IMR-90 (cell line): ENCODE results near the gene HOXA5. TPM values are rescaled to one million over a fixed set of nuclear protein-coding genes. Genes with fewer than 3 reads are reported as not detected.

Experiments used
- ATAC-seq: fragments of 200-7000 bp; cut with Tn5 transposase; 2 replicates; pipeline ENCODE4 v1.9.1; 2020; ENCODE audit warnings: low read depth, mild to moderate bottlenecking, moderate library complexity
- BruUV-seq: library from RNA; stranded (reverse); fragments of 400-500 nt; replicated peaks from 2 replicates; lab custom pipeline; 2021; lab: Mats Ljungman, UMichigan
- CTCF ChIA-PET: fragments of 300-600 bp; formaldehyde crosslinking; extraction: SDS; loops from one replicate; lab custom pipeline; 2021; ENCODE audit warnings: antibody characterized with exemption; lab: Yijun Ruan, JAX
- POLR2A ChIA-PET: fragments of 300-600 bp; sonication (Branson Sonifier 250); formaldehyde crosslinking; loops from one replicate; lab custom pipeline; 2022; ENCODE audit warnings: antibody characterized with exemption; ENCODE audit not compliant: unreplicated experiment; lab: Charles Lee
- DNase-seq: peaks from one replicate; pipeline ENCODE4 v3.0.0; 2013
- H2AFZ ChIP-seq: replicated peaks from 2 replicates; pipeline ENCODE3; 2013; ENCODE audit warnings: low read length, mild to moderate bottlenecking; ENCODE audit not compliant: poor library complexity
- H2AK5ac ChIP-seq: 2 replicates; pipeline ENCODE4 v1.6.1; 2013; ENCODE audit warnings: low read depth, low read length, inconsistent platforms
- H2AK9ac ChIP-seq: replicated peaks from 2 replicates; pipeline ENCODE3; 2013; ENCODE audit warnings: mild to moderate bottlenecking, low read depth, low read length, moderate library complexity; ENCODE audit not compliant: poor library complexity
- H2BK120ac ChIP-seq: 2 replicates; pipeline ENCODE4 v1.6.1; 2013; ENCODE audit warnings: low read depth, low read length, inconsistent platforms
- H2BK15ac ChIP-seq: 3 replicates; pipeline ENCODE4 v1.6.1; 2013; ENCODE audit warnings: low read depth, low read length, inconsistent platforms
- H2BK20ac ChIP-seq: 2 replicates; pipeline ENCODE4 v1.6.1; 2013; ENCODE audit warnings: low read depth, mild to moderate bottlenecking, inconsistent platforms, low read length, moderate library complexity
- H2BK5ac ChIP-seq: 2 replicates; pipeline ENCODE4 v1.6.1; 2013; ENCODE audit warnings: mild to moderate bottlenecking, low read depth, low read length, inconsistent platforms; ENCODE audit not compliant: poor library complexity, severe bottlenecking
- H3K14ac ChIP-seq: replicated peaks from 2 replicates; pipeline ENCODE4 v1.6.1; 2013; ENCODE audit warnings: low read depth, low read length, inconsistent platforms
- H3K18ac ChIP-seq: 2 replicates; pipeline ENCODE4 v1.6.1; 2013; ENCODE audit warnings: low read depth, low read length, control low read depth
- H3K23ac ChIP-seq: 2 replicates; pipeline ENCODE4 v1.6.1; 2013; ENCODE audit warnings: low read depth, low read length, inconsistent platforms
- H3K27ac ChIP-seq: 2 replicates; pipeline ENCODE4 v1.5.1; 2013; ENCODE audit warnings: mild to moderate bottlenecking, control low read depth, low read length; ENCODE audit not compliant: insufficient read depth
- H3K27me3 ChIP-seq: 2 replicates; pipeline ENCODE4 v1.6.1; 2013; ENCODE audit warnings: low read length; ENCODE audit not compliant: control insufficient read depth, insufficient read depth
- H3K36me3 ChIP-seq: 2 replicates; pipeline ENCODE4 v1.6.1; 2013; ENCODE audit warnings: low read length, mixed read lengths; ENCODE audit not compliant: control insufficient read depth, insufficient read depth
- H3K4ac ChIP-seq: 2 replicates; pipeline ENCODE4 v1.6.1; 2013; ENCODE audit warnings: low read depth, low read length, inconsistent platforms
- H3K4me1 ChIP-seq: 2 replicates; pipeline ENCODE4 v1.6.1; 2013; ENCODE audit warnings: low read length, mixed read lengths; ENCODE audit not compliant: control insufficient read depth, insufficient read depth
- H3K4me2 ChIP-seq: 2 replicates; pipeline ENCODE4 v1.6.1; 2013; ENCODE audit warnings: low read depth, mild to moderate bottlenecking, control low read depth, low read length, moderate library complexity
- H3K4me3 ChIP-seq: 2 replicates; pipeline ENCODE4 v1.5.1; 2013; ENCODE audit warnings: low read depth, mild to moderate bottlenecking, control low read depth, low read length, moderate library complexity; ENCODE audit not compliant: insufficient read depth
- H3K56ac ChIP-seq: 2 replicates; pipeline ENCODE4 v1.6.1; 2013; ENCODE audit warnings: low read length, inconsistent platforms; ENCODE audit not compliant: insufficient read depth; ENCODE audit errors: extremely low read depth
- H3K79me1 ChIP-seq, 2 experiments: 2 replicates each; pipeline ENCODE4 v1.6.1; 2013; ENCODE audit warnings: low read length in 2 of 2, inconsistent platforms in 1 of 2, low read depth in 1 of 2
- H3K9ac ChIP-seq: 2 replicates; pipeline ENCODE4 v1.6.1; 2013; ENCODE audit warnings: low read depth, low read length, control low read depth
- H3K9me1 ChIP-seq: 2 replicates; pipeline ENCODE4 v1.6.1; 2013; ENCODE audit warnings: low read length, inconsistent platforms; ENCODE audit not compliant: insufficient read depth
- H3K9me3 ChIP-seq: 2 replicates; pipeline ENCODE4 v1.6.1; 2013; ENCODE audit warnings: low read length; ENCODE audit not compliant: control insufficient read depth, insufficient read depth
- H4K20me1 ChIP-seq: 2 replicates; pipeline ENCODE4 v1.6.1; 2013; ENCODE audit warnings: low read length, inconsistent platforms; ENCODE audit not compliant: insufficient read depth
- H4K5ac ChIP-seq: 2 replicates; pipeline ENCODE4 v1.6.1; 2013; ENCODE audit warnings: mild to moderate bottlenecking, low read depth, low read length, control low read depth
- H4K8ac ChIP-seq, 2 experiments: 2 replicates each; pipeline ENCODE4 v1.6.1; 2013; ENCODE audit warnings: low read depth in 2 of 2, low read length in 2 of 2, control low read depth in 1 of 2, inconsistent platforms in 1 of 2
- H4K91ac ChIP-seq: 2 replicates; pipeline ENCODE4 v1.6.1; 2013; ENCODE audit warnings: low read depth, low read length, inconsistent platforms; ENCODE audit not compliant: insufficient read depth
- CEBPB ChIP-seq: IDR thresholded peaks from 2 replicates; pipeline ENCODE4 v1.6.1; 2012; ENCODE audit warnings: low read depth, low read length, improper control_type of control experiment
- CTCF ChIP-seq: conservative IDR thresholded peaks from 2 replicates; pipeline ENCODE4 v1.5.1; 2012; ENCODE audit warnings: mild to moderate bottlenecking, low read depth, low read length, improper control_type of control experiment
- MAZ ChIP-seq: IDR thresholded peaks from 2 replicates; pipeline ENCODE4 v1.6.1; 2012; ENCODE audit warnings: low read depth, mild to moderate bottlenecking, low read length, improper control_type of control experiment, moderate library complexity, borderline replicate concordance
- RAD21 ChIP-seq: IDR thresholded peaks from 2 replicates; pipeline ENCODE4 v1.6.1; 2012; ENCODE audit warnings: low read length, improper control_type of control experiment
- RCOR1 ChIP-seq: IDR thresholded peaks from 2 replicates; pipeline ENCODE4 v1.6.1; 2012; ENCODE audit warnings: mild to moderate bottlenecking, low read length, improper control_type of control experiment; ENCODE audit not compliant: insufficient replicate concordance
- SMC3 ChIP-seq: fragments of 150-350 bp; IDR thresholded peaks from 2 replicates; pipeline ENCODE4 v1.6.1; 2016; ENCODE audit warnings: low read depth, mild to moderate bottlenecking, antibody characterized with exemption, low read length, moderate library complexity
- WGBS, 2 experiments: methylation state at CpG; one replicate each; pipeline versions ENCODE4 v1.1.5 to v1.1.7; 2013; ENCODE audit warnings: missing lambda C conversion rate in 2 of 2; ENCODE audit not compliant: insufficient read length in 1 of 2; ENCODE audit errors: extremely low coverage in 2 of 2; 5-methylcytosine and 5-hydroxymethylcytosine counted together
- dilution Hi-C: fragments of 300-500 bp; cut with HindIII; formaldehyde crosslinking; loops from one replicate; pipeline ENCODE4 v1.14.3; 2018; ENCODE audit warnings: low sequenced_read_pairs; ENCODE audit not compliant: unreplicated experiment
- in situ Hi-C: fragments of 300-500 bp; cut with MboI; formaldehyde crosslinking; loops from 3 replicates; pipeline ENCODE4 v1.14.3; 2019; ENCODE audit warnings: low sequenced_read_pairs, inconsistent platforms, mixed read lengths
- intact Hi-C: fragments of 100-400 bp; cut with micrococcal nuclease; formaldehyde crosslinking; loops from 2 replicates; pipeline ENCODE4 v1.10.0; 2022
- polyA plus RNA-seq, 3 experiments: library from polyadenylated mRNA; depleted of rRNA; stranded (reverse); fragments of >200 nt; gene quantifications; 2 replicates each; pipeline ENCODE4 v1.2.3, GENCODE V29; 2012; ENCODE audit warnings: low replicate concordance in 1 of 3
- total RNA-seq: library from RNA; depleted of rRNA; stranded (reverse); fragments of >200 nt; gene quantifications from 2 replicates; pipeline ENCODE4 v1.2.3, GENCODE V29; 2012
- TF ChIP-seq, protein P1 (sequence below): fragments of 150-350 bp; IDR thresholded peaks from 2 replicates; pipeline ENCODE4 v1.6.1; 2016; ENCODE audit warnings: low read depth, mild to moderate bottlenecking, low read length, moderate library complexity, borderline replicate concordance

The HOXA5 gene
- total and polyA plus RNA-seq, 2 of the 4 experiments (the other 2 are of a cell fraction) = 19.9 to 29.4 TPM

DNA sequence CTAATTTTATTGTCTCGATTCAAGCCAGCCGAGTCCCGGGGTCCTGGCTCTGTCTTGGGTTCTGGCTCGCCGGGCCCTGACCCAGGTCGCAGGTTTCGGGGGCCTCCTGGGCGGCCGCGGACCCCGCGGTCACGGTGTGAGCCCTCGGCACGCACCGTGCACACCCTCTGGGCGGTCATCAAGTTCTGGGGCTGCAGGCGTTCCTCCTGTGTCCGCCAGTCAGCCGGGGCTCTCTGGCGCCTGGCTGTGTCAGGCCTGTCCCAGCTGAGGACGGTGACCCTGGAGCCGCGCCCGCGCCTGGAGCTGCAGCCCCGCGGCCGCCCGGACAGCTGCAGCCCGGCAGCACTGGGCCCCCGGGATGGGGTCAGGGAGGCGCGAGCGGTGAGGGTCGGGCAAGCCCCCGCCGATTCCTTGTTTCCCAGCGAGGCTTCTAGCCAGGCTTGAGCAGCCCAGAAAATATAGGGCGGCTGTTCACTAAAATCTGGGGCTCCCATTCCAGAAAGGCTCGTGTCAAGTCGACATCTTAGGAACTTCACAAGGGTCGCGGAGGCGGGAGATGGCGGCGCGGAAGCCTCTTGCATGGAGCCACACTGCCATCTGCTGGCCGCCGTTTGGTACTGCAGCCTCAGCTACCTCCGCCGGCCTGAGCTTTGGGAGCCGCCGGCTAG is 17.2 kb upstream of the HOXA5 start:
- ChIA-PET POLR2A (no interaction called here), CTCF (interaction anchor here (0.6 to 1.8 kb wide), 23 partner anchors 10 to 1268 kb away, joined by 3 to 29 read pairs (median 4); partner anchors contain the start of gene HOXA5)
- Histone ChIP-seq H2BK15ac (no peak overlapping the region; the same call in 2 of the 3 replicates), H2BK20ac (no peak overlapping the region), H2AFZ (peak overlapping the region; percentile 98), H2BK120ac (peak overlapping the region; percentile 73), H3K56ac (no peak overlapping the region), H4K8ac (peak overlapping the region; percentile 32 to 68; a peak in 1 of 4 replicates), H3K27me3 (peaks cover 28% of the 10 kb centered on the region), H3K79me1 (no peaks in the 10 kb centered on the region), H3K9me3 (peaks cover 3% of the 10 kb centered on the region; the same call in 1 of the 2 replicates), H3K9ac (peak overlapping the region; percentile 28; the same call in 1 of the 2 replicates), H3K4me1 (peaks cover 1% of the 10 kb centered on the region; the same call in 1 of the 2 replicates), H2BK5ac (no peak overlapping the region), H4K91ac (peak overlapping the region; percentile 39), H2AK9ac (peak overlapping the region; percentile 63), H4K5ac (no peak overlapping the region; the same call in 1 of the 2 replicates), H3K27ac (no peak overlapping the region), H3K9me1 (no peaks in the 10 kb centered on the region), H3K36me3 (no peaks in the 10 kb centered on the region), H4K20me1 (no peaks in the 10 kb centered on the region), H3K14ac (no peak overlapping the region; the same call in 1 of the 2 replicates), H3K4me3 (peak overlapping the region; percentile 55), H2AK5ac (no peak overlapping the region), H3K4ac (peak overlapping the region; percentile 78), H3K18ac (no peak overlapping the region; the same call in 1 of the 2 replicates), H3K4me2 (peak overlapping the region; percentile 80), H3K23ac (no peak overlapping the region)
- BruUV-seq = no TSS peak
- intact Hi-C loops = loop anchor here (1.0 to 10.0 kb wide), 4 partner anchors 791 to 1906 kb away; partner anchors contain the start of genes CBX3 and HNRNPA2B1
- TF ChIP-seq CTCF = peak; percentile 95
- TF ChIP-seq, protein P1, sequence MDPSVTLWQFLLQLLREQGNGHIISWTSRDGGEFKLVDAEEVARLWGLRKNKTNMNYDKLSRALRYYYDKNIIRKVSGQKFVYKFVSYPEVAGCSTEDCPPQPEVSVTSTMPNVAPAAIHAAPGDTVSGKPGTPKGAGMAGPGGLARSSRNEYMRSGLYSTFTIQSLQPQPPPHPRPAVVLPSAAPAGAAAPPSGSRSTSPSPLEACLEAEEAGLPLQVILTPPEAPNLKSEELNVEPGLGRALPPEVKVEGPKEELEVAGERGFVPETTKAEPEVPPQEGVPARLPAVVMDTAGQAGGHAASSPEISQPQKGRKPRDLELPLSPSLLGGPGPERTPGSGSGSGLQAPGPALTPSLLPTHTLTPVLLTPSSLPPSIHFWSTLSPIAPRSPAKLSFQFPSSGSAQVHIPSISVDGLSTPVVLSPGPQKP = no peak
- TF ChIP-seq CEBPB = no peak
- TF ChIP-seq RCOR1 = no peak
- TF ChIP-seq RAD21 = peak; percentile 96
- peak; percentile 32; the same call in 1 of the 2 replicates for TF ChIP-seq MAZ
- peak; percentile 79 for TF ChIP-seq SMC3
- in situ Hi-C loops = no loop called here
- peak; percentile 89 for ATAC-seq
- peak; percentile 77 for DNase-seq
- dilution Hi-C loops = no loop called here
- 13% methylated on average over 25 of the region's 54 CpGs; no CpG with 5 or more reads in 1 of the 2 experiments for WGBS, 2 experiments
